HFFc6 (cell line): ENCODE measurements around the gene MECP2. TPM values are rescaled to one million over a fixed set of nuclear protein-coding genes. Genes with fewer than 3 reads are reported as not detected.
A peak's percentile ranks its signal among the peaks of the same experiment; 100 is the strongest.

Experiments
- DNase-seq: peaks from one replicate; pipeline ENCODE4 v3.0.0-alpha.2; 2018
- H3K27ac Mint-ChIP-seq: 2 replicates; pipeline ENCODE4 v1.8.0; 2020; ENCODE audit warnings: mild to moderate bottlenecking, mixed read lengths
- H3K27me3 Mint-ChIP-seq: 2 replicates; pipeline ENCODE4 v1.8.0; 2021; ENCODE audit warnings: mild to moderate bottlenecking, moderate library complexity, mixed read lengths; ENCODE audit not compliant: insufficient read depth
- H3K36me3 Mint-ChIP-seq: 2 replicates; pipeline ENCODE4 v1.8.0; 2021; ENCODE audit warnings: low read depth, mixed read lengths
- H3K4me1 Mint-ChIP-seq: 2 replicates; pipeline ENCODE4 v1.8.0; 2020; ENCODE audit warnings: low read depth, mixed read lengths
- H3K4me3 Mint-ChIP-seq: 2 replicates; pipeline ENCODE4 v1.8.0; 2020; ENCODE audit warnings: mild to moderate bottlenecking, moderate library complexity, mixed read lengths
- H3K9me3 Mint-ChIP-seq: 2 replicates; pipeline ENCODE4 v1.8.0; 2020; ENCODE audit warnings: mild to moderate bottlenecking, mixed read lengths
- CTCF ChIP-seq: fragments of 200-600 bp; sonication (generic); IDR thresholded peaks from 2 replicates; pipeline ENCODE4 v1.5.0; 2021; ENCODE audit warnings: antibody characterized with exemption, mild to moderate bottlenecking
- total RNA-seq, 6 experiments: library from RNA; stranded (reverse); fragmentation: NEBNext Ultra II Directional; extraction: Animal tissue kit (Norgen Biotek cat#: 25700); gene quantifications; 2 replicates in 1 of 6; 3 replicates in 5 of 6; pipeline ENCODE4 v1.2.3, GENCODE V29; 2021

MECP2 gene
- total RNA-seq, 6 experiments from 2014 or later: 28.8 to 35.8 (median 31.9) TPM

GRCh38 chrX:154090731-154091130 lies 6.8 kb downstream of the MECP2 start:
- H3K36me3 Mint-ChIP-seq: no peaks in the 10 kb centered on the region; the same call in 1 of the 2 replicates
- TF ChIP-seq CTCF: no peak
- peaks cover 44% of the 10 kb centered on the region for H3K4me1 Mint-ChIP-seq
- H3K4me3 Mint-ChIP-seq: no peak overlapping the region
- H3K9me3 Mint-ChIP-seq: no peaks in the 10 kb centered on the region
- peak overlapping the region; percentile 19; the same call in 1 of the 2 replicates for H3K27ac Mint-ChIP-seq
- DNase-seq: no peak
- H3K27me3 Mint-ChIP-seq: no peaks in the 10 kb centered on the region

- no peak for DNase-seq
- Mint-ChIP-seq H3K9me3 (no peaks in the 10 kb centered on the region), H3K36me3 (no peaks in the 10 kb centered on the region; the same call in 1 of the 2 replicates), H3K27ac (0 out of 2 replicates have a peak overlapping the region, but pooled peaks have one; percentile 18), H3K27me3 (no peaks in the 10 kb centered on the region), H3K4me3 (no peak overlapping the region), H3K4me1 (peaks cover 26% of the 10 kb centered on the region)
- TF ChIP-seq CTCF: no peak
These were observed 12.8 kb downstream of the MECP2 start for GRCh38 chrX:154084449-154085300.

- no peak for DNase-seq
- no peaks in the 10 kb centered on the region for H3K9me3 Mint-ChIP-seq
- H3K4me3 Mint-ChIP-seq: peak overlapping the region; percentile 62; the same call in 1 of the 2 replicates
- peak overlapping the region; percentile 78 for H3K27ac Mint-ChIP-seq
- H3K36me3 Mint-ChIP-seq: no peaks in the 10 kb centered on the region; the same call in 1 of the 2 replicates
- TF ChIP-seq CTCF: no peak
- no peaks in the 10 kb centered on the region for H3K27me3 Mint-ChIP-seq
- H3K4me1 Mint-ChIP-seq: peaks cover 26% of the 10 kb centered on the region
These were observed 14.4 kb downstream of the MECP2 start for GRCh38 chrX:154083126-154083517.

GRCh38 chrX:154082396-154083125 lies 15.0 kb downstream of the MECP2 start:
- no peaks in the 10 kb centered on the region for H3K9me3 Mint-ChIP-seq
- peak; percentile 62 for DNase-seq
- no peak for TF ChIP-seq CTCF

GRCh38 chrX:154077101-154077500 lies 20.4 kb downstream of the MECP2 start:
- Mint-ChIP-seq H3K36me3 (peaks cover 9% of the 10 kb centered on the region; the same call in 1 of the 2 replicates), H3K4me1 (peaks cover 25% of the 10 kb centered on the region), H3K4me3 (no peak overlapping the region), H3K27me3 (no peaks in the 10 kb centered on the region), H3K27ac (no peak overlapping the region), H3K9me3 (no peaks in the 10 kb centered on the region)
- no peak for DNase-seq
- TF ChIP-seq CTCF: no peak

More at GRCh38 chrX:154082396-154083125, 15.0 kb downstream of the MECP2 start:
- Mint-ChIP-seq H3K36me3 (no peaks in the 10 kb centered on the region; the same call in 1 of the 2 replicates), H3K27ac (peak overlapping the region; percentile 78), H3K4me3 (peak overlapping the region; percentile 62), H3K27me3 (no peaks in the 10 kb centered on the region), H3K4me1 (peaks cover 21% of the 10 kb centered on the region)
